Hepatocyte (in vitro differentiated cells): Measurements from ENCODE around the gene SOBP.

Experiments
- CTCF ChIP-seq: fragments of 200-600 bp; sonication (generic); IDR thresholded peaks from 2 replicates; pipeline ENCODE4 v1.5.1; 2016; ENCODE audit warnings: antibody characterized with exemption, mild to moderate bottlenecking; ENCODE audit not compliant: poor library complexity
- EZH2 ChIP-seq: fragments of 200-600 bp; sonication (generic); IDR thresholded peaks from 2 replicates; pipeline ENCODE4 v1.6.1; 2016; ENCODE audit warnings: antibody characterized with exemption, mild to moderate bottlenecking, borderline replicate concordance
- EZH2phosphoT487 ChIP-seq: fragments of 200-600 bp; sonication (generic); IDR thresholded peaks from one replicate; pipeline ENCODE4 v1.6.1; 2018; ENCODE audit warnings: antibody characterized with exemption, mild to moderate bottlenecking, low read depth, moderate library complexity; ENCODE audit not compliant: unreplicated experiment, severe bottlenecking

- TF ChIP-seq CTCF (no peak), EZH2 (no peak), EZH2phosphoT487 (no peak)
Measured at GRCh38 chr6:107531868-107532267, 42.0 kb downstream of the SOBP start.
